Measurements from ENCODE around the gene ITPRIPL2. TPM values are rescaled to one million over a fixed set of nuclear protein-coding genes. Genes with fewer than 3 reads are reported as not detected.

Gene ITPRIPL2
- total RNA-seq, 1 donor from 2014 or later = 29.5 TPM

DNA sequence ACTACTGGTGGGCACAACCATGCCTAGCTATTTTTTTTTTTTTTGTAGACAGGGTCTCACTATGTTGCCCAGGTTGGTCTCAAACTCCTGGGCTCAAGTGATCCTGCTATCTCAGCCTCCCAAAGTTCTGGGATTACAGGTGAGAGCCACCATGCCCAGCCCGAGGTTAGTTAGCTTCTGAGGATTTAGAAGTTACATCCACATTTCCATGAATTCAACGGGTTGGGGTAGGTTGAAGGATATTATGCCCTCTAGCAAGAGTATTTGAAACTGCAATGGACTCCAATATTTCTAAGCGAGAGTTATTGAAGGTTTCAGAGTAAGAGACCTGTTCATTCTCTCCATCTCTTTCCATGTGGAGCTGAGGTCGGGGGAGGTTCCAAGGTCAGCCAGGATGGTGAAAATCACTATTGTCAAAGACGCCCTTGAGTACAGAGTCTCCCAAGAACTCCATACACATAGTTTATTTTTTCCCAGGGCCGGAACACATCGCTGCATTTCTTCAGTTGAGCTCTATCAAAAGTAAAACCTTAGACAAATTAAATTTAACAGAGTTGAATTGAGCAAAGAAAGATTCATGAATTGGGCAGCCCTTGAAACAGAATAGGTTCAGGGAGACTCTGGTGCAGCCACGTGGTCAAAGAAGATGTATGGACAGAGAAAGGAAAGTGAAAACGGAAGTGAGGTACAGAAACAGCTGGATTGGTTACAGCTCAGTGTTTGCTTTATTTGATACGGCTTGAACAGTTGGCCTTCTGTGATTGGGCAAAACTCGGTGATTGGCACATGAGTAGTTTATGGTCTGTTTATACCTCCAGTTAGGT, 19.0 kb upstream of the ITPRIPL2 start:
- Mint-ChIP-seq H3K4me3 (no peak overlapping the region), H3K9me3 (peaks cover 19% of the 10 kb centered on the region), H3K4me1 (ENCODE audit: unreplicated experiment) (peaks cover 22% of the 10 kb centered on the region), H3K27me3 (no peaks in the 10 kb centered on the region), H3K36me3 (peaks cover 5% of the 10 kb centered on the region), H3K27ac (no peak overlapping the region)
- TF ChIP-seq, protein P1, sequence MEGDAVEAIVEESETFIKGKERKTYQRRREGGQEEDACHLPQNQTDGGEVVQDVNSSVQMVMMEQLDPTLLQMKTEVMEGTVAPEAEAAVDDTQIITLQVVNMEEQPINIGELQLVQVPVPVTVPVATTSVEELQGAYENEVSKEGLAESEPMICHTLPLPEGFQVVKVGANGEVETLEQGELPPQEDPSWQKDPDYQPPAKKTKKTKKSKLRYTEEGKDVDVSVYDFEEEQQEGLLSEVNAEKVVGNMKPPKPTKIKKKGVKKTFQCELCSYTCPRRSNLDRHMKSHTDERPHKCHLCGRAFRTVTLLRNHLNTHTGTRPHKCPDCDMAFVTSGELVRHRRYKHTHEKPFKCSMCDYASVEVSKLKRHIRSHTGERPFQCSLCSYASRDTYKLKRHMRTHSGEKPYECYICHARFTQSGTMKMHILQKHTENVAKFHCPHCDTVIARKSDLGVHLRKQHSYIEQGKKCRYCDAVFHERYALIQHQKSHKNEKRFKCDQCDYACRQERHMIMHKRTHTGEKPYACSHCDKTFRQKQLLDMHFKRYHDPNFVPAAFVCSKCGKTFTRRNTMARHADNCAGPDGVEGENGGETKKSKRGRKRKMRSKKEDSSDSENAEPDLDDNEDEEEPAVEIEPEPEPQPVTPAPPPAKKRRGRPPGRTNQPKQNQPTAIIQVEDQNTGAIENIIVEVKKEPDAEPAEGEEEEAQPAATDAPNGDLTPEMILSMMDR (conservative IDR thresholded peaks at IDR 0.05) = peak; percentile 20
- DNase-seq (ENCODE audit: extremely low spot score, unreplicated experiment) = no peak

DNA sequence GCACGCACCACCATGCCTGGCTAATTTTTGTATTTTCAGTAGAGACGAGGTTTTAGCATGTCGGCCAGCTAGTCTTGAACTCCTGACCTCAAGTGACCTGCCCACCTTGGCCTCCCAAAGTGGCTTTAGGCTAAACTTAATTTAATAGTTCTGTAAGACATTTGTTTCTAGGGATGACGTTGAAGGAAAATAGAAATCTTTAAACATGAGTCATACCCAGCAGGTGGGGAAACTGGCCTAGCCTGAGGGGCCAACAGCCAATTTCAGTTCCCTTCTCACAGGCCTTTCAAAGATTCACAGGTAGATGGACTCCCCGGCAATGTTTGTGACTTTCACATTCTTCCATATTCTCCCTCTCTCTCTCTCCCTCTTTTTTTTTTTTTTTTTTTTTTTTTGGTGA, 18.1 kb upstream of the ITPRIPL2 start:
- Mint-ChIP-seq H3K36me3 (peaks cover 5% of the 10 kb centered on the region), H3K4me3 (no peak overlapping the region), H3K27me3 (no peaks in the 10 kb centered on the region), H3K4me1 (ENCODE audit: unreplicated experiment) (peaks cover 22% of the 10 kb centered on the region), H3K9me3 (peaks cover 23% of the 10 kb centered on the region), H3K27ac (peak overlapping the region; percentile 85)
- TF ChIP-seq, protein P1 (conservative IDR thresholded peaks at IDR 0.05) = no peak
- DNase-seq (ENCODE audit: extremely low spot score, unreplicated experiment) = no peak

DNA sequence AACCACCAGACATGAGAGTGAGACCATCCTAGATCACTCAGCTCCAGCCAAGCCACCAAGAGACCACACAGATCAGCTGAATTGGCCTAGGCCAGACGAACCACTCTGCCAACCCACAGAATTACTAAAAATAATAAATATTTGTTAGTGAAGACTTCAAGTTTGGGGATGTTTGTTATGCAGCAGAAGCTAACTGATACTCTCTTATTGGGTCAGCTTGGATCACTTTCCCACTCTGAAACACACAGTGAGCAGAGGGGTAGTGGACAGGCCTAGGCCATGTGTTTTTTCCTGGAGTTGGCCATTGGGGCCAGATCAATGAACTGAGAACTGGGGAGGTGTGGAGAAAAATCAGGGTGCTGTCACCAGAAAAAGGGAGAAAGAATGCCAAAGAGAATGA, 15.6 kb upstream of the ITPRIPL2 start:
- Mint-ChIP-seq H3K4me1 (ENCODE audit: unreplicated experiment) (peaks cover 22% of the 10 kb centered on the region), H3K27ac (no peak overlapping the region), H3K9me3 (peaks cover 14% of the 10 kb centered on the region), H3K36me3 (peaks cover 5% of the 10 kb centered on the region), H3K4me3 (no peak overlapping the region), H3K27me3 (no peaks in the 10 kb centered on the region)
- no peak for DNase-seq (ENCODE audit: extremely low spot score, unreplicated experiment)
- TF ChIP-seq, protein P1 (conservative IDR thresholded peaks at IDR 0.05) = no peak

DNA sequence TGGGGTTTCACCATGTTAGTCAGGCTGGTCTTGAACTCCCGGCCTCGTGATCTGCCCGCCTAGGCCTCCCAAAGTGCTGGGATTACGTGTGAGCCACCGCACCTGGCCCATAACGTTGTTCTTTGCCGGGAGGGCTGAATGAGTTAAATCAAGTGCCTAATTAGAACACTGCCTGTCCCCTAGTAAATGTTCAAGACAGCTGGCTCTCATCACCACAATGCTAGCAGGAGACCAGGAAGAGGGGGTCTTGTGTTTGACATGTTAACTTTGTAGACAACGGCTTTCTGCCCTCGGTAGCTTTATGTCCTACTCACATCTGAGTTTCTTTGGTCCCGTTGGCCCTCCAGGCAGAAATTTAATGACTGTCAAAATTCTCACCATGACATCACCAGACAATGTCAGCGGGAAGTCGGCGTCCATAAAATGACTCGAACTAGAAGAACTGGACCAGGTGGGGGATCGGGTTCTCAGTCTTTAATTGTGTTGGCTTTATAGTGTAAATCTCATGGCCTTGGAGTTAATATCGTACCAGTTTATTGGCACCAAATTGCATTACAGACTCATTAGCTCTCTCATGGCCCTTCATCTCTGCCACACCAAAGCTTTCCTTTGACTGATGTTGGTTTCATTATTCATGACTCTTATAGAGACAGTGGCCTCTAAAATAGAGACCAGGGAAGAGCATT, 11.4 kb upstream of the ITPRIPL2 start:
- H3K4me1 Mint-ChIP-seq (ENCODE audit: unreplicated experiment) = peaks cover 24% of the 10 kb centered on the region
- no peak overlapping the region for H3K4me3 Mint-ChIP-seq
- H3K27me3 Mint-ChIP-seq = no peaks in the 10 kb centered on the region
- no peak overlapping the region for H3K27ac Mint-ChIP-seq
- peaks cover 14% of the 10 kb centered on the region for H3K9me3 Mint-ChIP-seq
- no peak for DNase-seq (ENCODE audit: extremely low spot score, unreplicated experiment)
- TF ChIP-seq, protein P1 (conservative IDR thresholded peaks at IDR 0.05) = no peak
- peaks cover 5% of the 10 kb centered on the region for H3K36me3 Mint-ChIP-seq

DNA sequence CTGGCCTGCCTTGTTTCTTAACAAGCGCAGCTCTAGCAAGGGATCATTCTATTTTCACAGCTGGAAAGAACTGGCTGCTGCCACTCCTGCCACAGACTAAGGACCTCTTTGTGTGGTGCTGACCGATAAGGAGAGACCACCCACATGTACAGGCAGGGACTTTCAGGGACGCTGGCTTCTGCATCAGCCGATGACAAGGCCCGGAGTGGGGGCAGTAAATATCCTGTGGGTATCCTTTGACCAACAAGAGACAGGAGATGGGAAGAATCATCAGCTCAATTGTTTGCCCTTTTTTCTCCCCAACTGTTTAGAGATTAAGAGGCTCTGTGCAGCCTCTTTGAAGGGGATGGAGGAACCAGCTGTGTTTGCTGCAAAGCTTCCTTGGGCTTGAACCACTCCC, 9.2 kb upstream of the ITPRIPL2 start:
- peak overlapping the region; percentile 20 for H3K4me3 Mint-ChIP-seq

More for the DNA sequence above, 9.2 kb upstream of the ITPRIPL2 start:
- no peak for DNase-seq (ENCODE audit: extremely low spot score, unreplicated experiment)
- Mint-ChIP-seq H3K4me1 (ENCODE audit: unreplicated experiment) (peaks cover 24% of the 10 kb centered on the region), H3K27me3 (no peaks in the 10 kb centered on the region), H3K9me3 (peaks cover 6% of the 10 kb centered on the region), H3K36me3 (no peaks in the 10 kb centered on the region), H3K27ac (no peak overlapping the region)
- TF ChIP-seq, protein P1 (conservative IDR thresholded peaks at IDR 0.05) = no peak
